ENCODE results near the gene POF1B. TPM values are rescaled to one million over a fixed set of nuclear protein-coding genes. Genes with fewer than 3 reads are reported as not detected.

The POF1B gene
- polyA plus RNA-seq, 1 donor from 2014 or later = not detected

DNA sequence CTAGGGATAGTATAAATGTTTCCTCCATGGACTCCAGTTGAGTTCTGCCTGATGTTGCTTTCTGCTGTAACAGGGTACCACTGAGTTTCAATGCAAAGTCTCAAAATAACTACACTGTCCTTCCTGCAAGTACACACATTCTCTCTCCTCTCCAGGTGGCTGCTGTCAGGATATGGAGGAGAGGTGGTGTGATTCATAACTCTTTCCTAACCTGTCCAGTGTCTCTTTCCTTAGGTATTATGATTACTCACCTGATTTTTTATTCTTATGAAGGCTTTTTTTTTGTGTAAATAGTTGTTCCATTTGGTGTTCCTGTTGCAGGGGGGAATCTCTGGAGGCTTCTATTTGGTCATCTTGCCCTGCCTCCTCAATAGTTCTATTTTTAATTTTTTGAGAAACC is 39.8 kb upstream of the POF1B start:
- no peaks in the 10 kb centered on the region for H3K9me3 ChIP-seq (ENCODE audit: low read length)
- TF ChIP-seq, protein P1, sequence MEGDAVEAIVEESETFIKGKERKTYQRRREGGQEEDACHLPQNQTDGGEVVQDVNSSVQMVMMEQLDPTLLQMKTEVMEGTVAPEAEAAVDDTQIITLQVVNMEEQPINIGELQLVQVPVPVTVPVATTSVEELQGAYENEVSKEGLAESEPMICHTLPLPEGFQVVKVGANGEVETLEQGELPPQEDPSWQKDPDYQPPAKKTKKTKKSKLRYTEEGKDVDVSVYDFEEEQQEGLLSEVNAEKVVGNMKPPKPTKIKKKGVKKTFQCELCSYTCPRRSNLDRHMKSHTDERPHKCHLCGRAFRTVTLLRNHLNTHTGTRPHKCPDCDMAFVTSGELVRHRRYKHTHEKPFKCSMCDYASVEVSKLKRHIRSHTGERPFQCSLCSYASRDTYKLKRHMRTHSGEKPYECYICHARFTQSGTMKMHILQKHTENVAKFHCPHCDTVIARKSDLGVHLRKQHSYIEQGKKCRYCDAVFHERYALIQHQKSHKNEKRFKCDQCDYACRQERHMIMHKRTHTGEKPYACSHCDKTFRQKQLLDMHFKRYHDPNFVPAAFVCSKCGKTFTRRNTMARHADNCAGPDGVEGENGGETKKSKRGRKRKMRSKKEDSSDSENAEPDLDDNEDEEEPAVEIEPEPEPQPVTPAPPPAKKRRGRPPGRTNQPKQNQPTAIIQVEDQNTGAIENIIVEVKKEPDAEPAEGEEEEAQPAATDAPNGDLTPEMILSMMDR (IDR thresholded peaks at IDR 0.05; ENCODE audit: poor library complexity, severe bottlenecking) = no peak
- TF ChIP-seq SMC3 (conservative IDR thresholded peaks at IDR 0.05; ENCODE audit: poor library complexity) (no peak), RAD21 (conservative IDR thresholded peaks at IDR 0.05) (no peak), POLR2AphosphoS5 (IDR thresholded peaks at IDR 0.05) (no peak), MXI1 (conservative IDR thresholded peaks at IDR 0.05; ENCODE audit: poor library complexity, severe bottlenecking) (no peak), TAF1 (IDR thresholded peaks at IDR 0.05; ENCODE audit: low read depth) (no peak), EP300 (conservative IDR thresholded peaks at IDR 0.05; ENCODE audit: poor library complexity, severe bottlenecking) (no peak), EZH2 (IDR thresholded peaks at IDR 0.05; ENCODE audit: borderline replicate concordance, insufficient read depth, low read length, poor library complexity, severe bottlenecking) (no peak)
- TF ChIP-seq, protein P2, sequence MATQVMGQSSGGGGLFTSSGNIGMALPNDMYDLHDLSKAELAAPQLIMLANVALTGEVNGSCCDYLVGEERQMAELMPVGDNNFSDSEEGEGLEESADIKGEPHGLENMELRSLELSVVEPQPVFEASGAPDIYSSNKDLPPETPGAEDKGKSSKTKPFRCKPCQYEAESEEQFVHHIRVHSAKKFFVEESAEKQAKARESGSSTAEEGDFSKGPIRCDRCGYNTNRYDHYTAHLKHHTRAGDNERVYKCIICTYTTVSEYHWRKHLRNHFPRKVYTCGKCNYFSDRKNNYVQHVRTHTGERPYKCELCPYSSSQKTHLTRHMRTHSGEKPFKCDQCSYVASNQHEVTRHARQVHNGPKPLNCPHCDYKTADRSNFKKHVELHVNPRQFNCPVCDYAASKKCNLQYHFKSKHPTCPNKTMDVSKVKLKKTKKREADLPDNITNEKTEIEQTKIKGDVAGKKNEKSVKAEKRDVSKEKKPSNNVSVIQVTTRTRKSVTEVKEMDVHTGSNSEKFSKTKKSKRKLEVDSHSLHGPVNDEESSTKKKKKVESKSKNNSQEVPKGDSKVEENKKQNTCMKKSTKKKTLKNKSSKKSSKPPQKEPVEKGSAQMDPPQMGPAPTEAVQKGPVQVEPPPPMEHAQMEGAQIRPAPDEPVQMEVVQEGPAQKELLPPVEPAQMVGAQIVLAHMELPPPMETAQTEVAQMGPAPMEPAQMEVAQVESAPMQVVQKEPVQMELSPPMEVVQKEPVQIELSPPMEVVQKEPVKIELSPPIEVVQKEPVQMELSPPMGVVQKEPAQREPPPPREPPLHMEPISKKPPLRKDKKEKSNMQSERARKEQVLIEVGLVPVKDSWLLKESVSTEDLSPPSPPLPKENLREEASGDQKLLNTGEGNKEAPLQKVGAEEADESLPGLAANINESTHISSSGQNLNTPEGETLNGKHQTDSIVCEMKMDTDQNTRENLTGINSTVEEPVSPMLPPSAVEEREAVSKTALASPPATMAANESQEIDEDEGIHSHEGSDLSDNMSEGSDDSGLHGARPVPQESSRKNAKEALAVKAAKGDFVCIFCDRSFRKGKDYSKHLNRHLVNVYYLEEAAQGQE (IDR thresholded peaks at IDR 0.05; ENCODE audit: borderline replicate concordance) = no peak
- H3K4me3 ChIP-seq (ENCODE audit: low read length) = no peak overlapping the region
- H4K20me1 ChIP-seq (ENCODE audit: insufficient read depth) = no peaks in the 10 kb centered on the region
- H3K36me3 ChIP-seq (ENCODE audit: insufficient read depth, low read length) = no peaks in the 10 kb centered on the region
- no peak overlapping the region for H2AFZ ChIP-seq (ENCODE audit: low read depth, low read length)
- no peak overlapping the region for H3K4me2 ChIP-seq (ENCODE audit: low read length)
- H3K9me2 ChIP-seq (ENCODE audit: insufficient read depth, low read length) = no peaks in the 10 kb centered on the region
- H3K79me2 ChIP-seq (replicated peaks; ENCODE audit: insufficient read depth, low read length) = no peaks in the 10 kb centered on the region
- H3F3A ChIP-seq (ENCODE audit: insufficient read depth, low read length, poor library complexity, severe bottlenecking) = no peaks in the 10 kb centered on the region
- H3K27me3 ChIP-seq (ENCODE audit: insufficient read depth, low read depth, low read length) = no peaks in the 10 kb centered on the region
- no peak overlapping the region for H3K9ac ChIP-seq (ENCODE audit: low read length)
- H3K27ac ChIP-seq (ENCODE audit: low read length) = no peak overlapping the region

DNA sequence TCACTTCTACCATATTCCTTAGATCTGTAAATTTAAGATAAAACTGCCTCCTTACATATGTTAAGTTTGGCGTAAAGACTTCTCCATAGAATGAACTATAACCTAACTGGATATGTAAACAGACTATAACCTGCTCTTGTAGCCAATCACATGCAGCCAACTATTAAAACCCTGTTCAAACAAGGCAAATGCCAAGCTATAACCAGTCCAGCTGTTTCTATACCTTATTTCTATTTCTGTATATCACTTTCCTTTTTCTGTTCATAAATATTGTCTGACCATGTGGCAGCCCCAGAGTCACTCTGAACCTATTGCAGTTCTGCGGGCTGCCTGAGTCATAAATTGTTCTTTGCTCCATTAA is 12.4 kb upstream of the POF1B start:
- Histone ChIP-seq H3K9me2 (ENCODE audit: insufficient read depth, low read length) (no peaks in the 10 kb centered on the region), H3K27ac (ENCODE audit: low read length) (no peak overlapping the region), H3K9me3 (ENCODE audit: low read length) (no peaks in the 10 kb centered on the region), H2AFZ (ENCODE audit: low read depth, low read length) (no peak overlapping the region), H3K79me2 (replicated peaks; ENCODE audit: insufficient read depth, low read length) (no peaks in the 10 kb centered on the region), H3K9ac (ENCODE audit: low read length) (no peak overlapping the region), H3K4me3 (ENCODE audit: low read length) (no peak overlapping the region), H3K36me3 (ENCODE audit: insufficient read depth, low read length) (no peaks in the 10 kb centered on the region), H3F3A (ENCODE audit: insufficient read depth, low read length, poor library complexity, severe bottlenecking) (no peaks in the 10 kb centered on the region), H3K4me2 (ENCODE audit: low read length) (no peak overlapping the region), H4K20me1 (ENCODE audit: insufficient read depth) (no peaks in the 10 kb centered on the region), H3K27me3 (ENCODE audit: insufficient read depth, low read depth, low read length) (no peaks in the 10 kb centered on the region)
- no peak for TF ChIP-seq EZH2 (IDR thresholded peaks at IDR 0.05; ENCODE audit: borderline replicate concordance, insufficient read depth, low read length, poor library complexity, severe bottlenecking)
- TF ChIP-seq RAD21 (conservative IDR thresholded peaks at IDR 0.05) = no peak
- TF ChIP-seq POLR2AphosphoS5 (IDR thresholded peaks at IDR 0.05) = no peak
- TF ChIP-seq, protein P2 (IDR thresholded peaks at IDR 0.05; ENCODE audit: borderline replicate concordance) = no peak
- TF ChIP-seq MXI1 (conservative IDR thresholded peaks at IDR 0.05; ENCODE audit: poor library complexity, severe bottlenecking) = no peak
- no peak for TF ChIP-seq SMC3 (conservative IDR thresholded peaks at IDR 0.05; ENCODE audit: poor library complexity)
- no peak for TF ChIP-seq TAF1 (IDR thresholded peaks at IDR 0.05; ENCODE audit: low read depth)
- TF ChIP-seq EP300 (conservative IDR thresholded peaks at IDR 0.05; ENCODE audit: poor library complexity, severe bottlenecking) = no peak
- TF ChIP-seq, protein P1 (IDR thresholded peaks at IDR 0.05; ENCODE audit: poor library complexity, severe bottlenecking) = no peak

All from neural cell (in vitro differentiated cells).